IPS-NIHi7 (cell line): ENCODE data around the gene SMARCA2.

Experiments used
- DNase-seq: peaks from one replicate; pipeline ENCODE4 v3.0.0; 2012; ENCODE audit warnings: mixed read lengths; ENCODE audit errors: extremely low spot score

Gene SMARCA2

GRCh38 chr9:2039294-2040180 is 24.4 kb downstream of the SMARCA2 start:
- DNase-seq: no peak

- DNase-seq: no peak
Measured at GRCh38 chr9:2040828-2041227, 25.7 kb downstream of the SMARCA2 start.

GRCh38 chr9:2041736-2042135 is 26.6 kb downstream of the SMARCA2 start:
- no peak for DNase-seq

GRCh38 chr9:2043243-2043642 is 28.1 kb downstream of the SMARCA2 start:
- no peak for DNase-seq

- no peak for DNase-seq
Measured at GRCh38 chr9:2043881-2044462, 28.8 kb downstream of the SMARCA2 start.

GRCh38 chr9:2047144-2047671 is 32.1 kb downstream of the SMARCA2 start:
- DNase-seq: peak; percentile 39

- no peak for DNase-seq
Measured at GRCh38 chr9:2047916-2048315, 32.8 kb downstream of the SMARCA2 start.

GRCh38 chr9:2050236-2050635 is 35.1 kb downstream of the SMARCA2 start:
- no peak for DNase-seq

GRCh38 chr9:2053883-2054845 is 39.0 kb downstream of the SMARCA2 start:
- DNase-seq: no peak

GRCh38 chr9:2055203-2055658 is 40.1 kb downstream of the SMARCA2 start:
- no peak for DNase-seq

- no peak for DNase-seq
Measured at GRCh38 chr9:2059274-2059929, 44.3 kb downstream of the SMARCA2 start.

GRCh38 chr9:2060424-2060823 is 45.3 kb downstream of the SMARCA2 start:
- no peak for DNase-seq

- no peak for DNase-seq
Measured at GRCh38 chr9:2065704-2066103, 50.6 kb downstream of the SMARCA2 start.

- peak; percentile 65 for DNase-seq
Measured at GRCh38 chr9:2066312-2067273, 51.4 kb downstream of the SMARCA2 start.

GRCh38 chr9:2072752-2073405 is 57.7 kb downstream of the SMARCA2 start:
- no peak for DNase-seq

GRCh38 chr9:2082772-2083171 is 67.6 kb downstream of the SMARCA2 start:
- DNase-seq: no peak

- DNase-seq: no peak
Measured at GRCh38 chr9:2083479-2083878, 68.3 kb downstream of the SMARCA2 start.

- DNase-seq: no peak
Measured at GRCh38 chr9:2085716-2086115, 70.6 kb downstream of the SMARCA2 start.

- no peak for DNase-seq
Measured at GRCh38 chr9:2086116-2086515, 71.0 kb downstream of the SMARCA2 start.

- no peak for DNase-seq
Measured at GRCh38 chr9:2086971-2087370, 71.8 kb downstream of the SMARCA2 start.
